Panc1 (cell line): ENCODE results near the gene TRIM44. TPM values are rescaled to one million over a fixed set of nuclear protein-coding genes. Genes with fewer than 3 reads are reported as not detected.

ENCODE experiments used
- ATAC-seq: fragments of 200-7000 bp; cut with Tn5 transposase; 2 replicates; pipeline ENCODE4 v1.9.1; 2020; ENCODE audit warnings: mild to moderate bottlenecking, moderate library complexity
- BruUV-seq: library from RNA; stranded (reverse); fragments of 400-500 nt; replicated peaks from 2 replicates; lab custom pipeline; 2021; lab: Mats Ljungman, UMichigan
- CTCF ChIA-PET: fragments of 300-600 bp; sonication (Branson Sonifier 250); formaldehyde crosslinking; loops from one replicate; lab custom pipeline; 2022; ENCODE audit warnings: antibody characterized with exemption; lab: Charles Lee
- POLR2A ChIA-PET: fragments of 300-600 bp; sonication (Branson Sonifier 250); formaldehyde crosslinking; loops from one replicate; lab custom pipeline; 2022; ENCODE audit warnings: antibody characterized with exemption; lab: Charles Lee
- DNase-seq: peaks from one replicate; pipeline ENCODE4 v3.0.0-alpha.2; 2010; ENCODE audit warnings: low read depth, low spot score
- H3K27ac ChIP-seq: 2 replicates; pipeline ENCODE4 v1.5.1; 2011; ENCODE audit warnings: mild to moderate bottlenecking, low read length, inconsistent platforms
- H3K27me3 ChIP-seq: fragments of 200-500 bp; sonication (Bioruptor generic); 2 replicates; pipeline ENCODE4 v1.6.0; 2014; ENCODE audit warnings: low read length, inconsistent platforms; ENCODE audit not compliant: control insufficient read depth, insufficient read depth
- H3K36me3 ChIP-seq: fragments of 200-500 bp; sonication (Bioruptor generic); 2 replicates; pipeline ENCODE4 v1.5.1; 2014; ENCODE audit warnings: inconsistent platforms, mild to moderate bottlenecking, low read length, moderate library complexity; ENCODE audit not compliant: control insufficient read depth, insufficient read depth
- H3K4me1 ChIP-seq: 2 replicates; pipeline ENCODE4 v1.5.1; 2011; ENCODE audit warnings: inconsistent platforms, mild to moderate bottlenecking, low read length, moderate library complexity; ENCODE audit not compliant: control insufficient read depth, insufficient read depth
- H3K4me3 ChIP-seq, 2 experiments: 2 replicates each; pipeline ENCODE4 v1.5.1; 2011 to 2012; ENCODE audit warnings: low read depth in 2 of 2, low read length in 2 of 2, mild to moderate bottlenecking in 2 of 2, inconsistent platforms in 1 of 2, moderate library complexity in 1 of 2
- H3K9me3 ChIP-seq: fragments of 200-500 bp; sonication (Bioruptor generic); 2 replicates; pipeline ENCODE4 v1.5.1; 2014; ENCODE audit warnings: low read depth, mild to moderate bottlenecking, inconsistent platforms, low read length, moderate library complexity; ENCODE audit not compliant: control insufficient read depth, insufficient read depth
- CTCF ChIP-seq: fragments of 450-650 bp; IDR thresholded peaks from 2 replicates; pipeline ENCODE4 v1.5.1; 2017; ENCODE audit warnings: mild to moderate bottlenecking
- POLR2AphosphoS5 ChIP-seq: IDR thresholded peaks from 2 replicates; pipeline ENCODE4 v1.6.1; 2012; ENCODE audit warnings: mild to moderate bottlenecking, low read depth, low read length, moderate library complexity
- REST ChIP-seq, 2 experiments: IDR thresholded peaks; 2 replicates each; pipeline ENCODE4 v1.6.1; 2011 to 2012; ENCODE audit warnings: low read depth in 2 of 2, control low read depth in 1 of 2, low read length in 1 of 2, mild to moderate bottlenecking in 1 of 2, moderate library complexity in 1 of 2; ENCODE audit not compliant: insufficient read depth in 1 of 2
- SIN3A ChIP-seq: IDR thresholded peaks from 2 replicates; pipeline ENCODE4 v1.6.1; 2012; ENCODE audit warnings: low read depth, mild to moderate bottlenecking, low read length, moderate library complexity, borderline replicate concordance; ENCODE audit not compliant: insufficient read depth
- TCF7L2 ChIP-seq: IDR thresholded peaks from 2 replicates; pipeline ENCODE4 v1.6.1; 2011; ENCODE audit warnings: mild to moderate bottlenecking, low read depth, low read length, inconsistent platforms
- in situ Hi-C: cut with HindIII; loops from 2 replicates; pipeline ENCODE4 v1.10.0; 2016; ENCODE audit warnings: low sequenced_read_pairs, low pct_unique_long_range_greater_than_20kb
- intact Hi-C: fragments of 100-400 bp; cut with micrococcal nuclease; formaldehyde crosslinking; loops from one replicate; pipeline ENCODE4 v1.10.0; 2022; ENCODE audit not compliant: unreplicated experiment
- total RNA-seq: library from RNA; stranded (reverse); gene quantifications from one replicate; pipeline ENCODE4 v1.2.1, GENCODE V29; 2021; ENCODE audit not compliant: unreplicated experiment

Gene TRIM44
- total RNA-seq, 1 experiment from 2014 or later: 80.3 TPM

GRCh38 chr11:35844579-35844978 is 182.0 kb downstream of the TRIM44 start:
- no peaks in the 10 kb centered on the region; the same call in 1 of the 2 replicates for H3K27me3 ChIP-seq
- H3K4me1 ChIP-seq: no peaks in the 10 kb centered on the region
- H3K9me3 ChIP-seq: no peaks in the 10 kb centered on the region
- in situ Hi-C loops (no loop called here), intact Hi-C loops (no loop called here)
- CTCF ChIA-PET: no interaction called here
- no peak for DNase-seq
- no peak overlapping the region for H3K27ac ChIP-seq
- POLR2A ChIA-PET: no interaction called here
- no peak overlapping the region for H3K4me3 ChIP-seq
- no peaks in the 10 kb centered on the region for H3K36me3 ChIP-seq
- no peak for ATAC-seq
- no peak for TF ChIP-seq CTCF
- BruUV-seq: no TSS peak

- BruUV-seq: no TSS peak
- H3K27ac ChIP-seq: no peak overlapping the region
- POLR2A ChIA-PET: no interaction called here
- no peaks in the 10 kb centered on the region; the same call in 1 of the 2 replicates for H3K27me3 ChIP-seq
- no peak overlapping the region for H3K4me3 ChIP-seq
- no peaks in the 10 kb centered on the region for H3K36me3 ChIP-seq
- CTCF ChIA-PET: no interaction called here
- no peak for DNase-seq
- TF ChIP-seq REST (IDR thresholded peaks at IDR 0.05; ENCODE audit: insufficient read depth in 1 of 2, low read depth in 2 of 2, low read length in 1 of 2) (no peak), TCF7L2 (no peak), POLR2AphosphoS5 (no peak), CTCF (no peak), SIN3A (no peak)
- ATAC-seq: no peak
- intact Hi-C loops: no loop called here
- H3K9me3 ChIP-seq: no peaks in the 10 kb centered on the region
- in situ Hi-C loops: no loop called here
- H3K4me1 ChIP-seq: no peaks in the 10 kb centered on the region
Measured at GRCh38 chr11:35845860-35846259, 183.3 kb downstream of the TRIM44 start.

- Histone ChIP-seq H3K9me3 (no peaks in the 10 kb centered on the region), H3K4me1 (no peaks in the 10 kb centered on the region), H3K4me3 (no peak overlapping the region), H3K27ac (no peak overlapping the region), H3K36me3 (no peaks in the 10 kb centered on the region), H3K27me3 (no peaks in the 10 kb centered on the region; the same call in 1 of the 2 replicates)
- CTCF ChIA-PET: no interaction called here
- no TSS peak for BruUV-seq
- no peak for DNase-seq
- no peak for ATAC-seq
- in situ Hi-C loops: no loop called here
- POLR2A ChIA-PET: no interaction called here
- intact Hi-C loops: no loop called here
- TF ChIP-seq SIN3A (no peak), REST (IDR thresholded peaks at IDR 0.05; ENCODE audit: insufficient read depth in 1 of 2, low read depth in 2 of 2, low read length in 1 of 2) (no peak), CTCF (no peak), POLR2AphosphoS5 (no peak), TCF7L2 (no peak)
Measured at GRCh38 chr11:35846874-35847273, 184.3 kb downstream of the TRIM44 start.
